ENCODE measurements around the gene CEP85.

DNA sequence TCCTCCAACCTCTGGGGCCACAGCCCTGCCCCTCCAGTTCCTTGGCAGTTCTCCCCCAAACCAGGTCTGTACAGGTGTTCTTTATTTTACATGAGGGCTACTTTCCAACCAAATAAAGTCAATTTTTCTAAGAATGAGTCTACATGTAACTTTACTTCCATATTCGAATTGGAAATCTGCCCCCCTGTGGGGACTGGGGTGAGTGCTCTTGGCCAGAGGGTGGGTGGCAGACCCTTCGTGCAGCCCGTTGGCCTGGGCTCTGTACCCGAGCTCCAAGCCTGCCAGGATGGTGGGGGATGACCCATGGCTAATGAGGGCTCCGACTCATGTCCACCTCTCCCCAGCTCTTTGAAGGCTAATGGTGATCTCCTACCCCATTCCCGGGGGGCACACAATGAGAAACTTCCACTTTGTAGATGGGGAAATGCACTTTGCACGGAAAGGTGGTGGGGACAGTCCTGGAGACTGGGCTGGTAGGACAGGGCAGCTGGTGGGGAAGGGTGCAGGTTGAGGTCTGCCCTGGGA lies 44.2 kb upstream of the CEP85 start:
- no peak for TF ChIP-seq POLR2AphosphoS5 (IDR thresholded peaks at IDR 0.05; ENCODE audit: low read depth, low read length)
- TF ChIP-seq TAF1 (IDR thresholded peaks at IDR 0.05; ENCODE audit: borderline replicate concordance, insufficient read depth, low read length), result no peak
- TF ChIP-seq REST (IDR thresholded peaks at IDR 0.05; ENCODE audit: insufficient read depth in 1 of 2, low read depth in 2 of 2, low read length in 2 of 2), result no peak

Data from PFSK-1 (cell line).